C4-2B (cell line): Measurements from ENCODE around the gene DUSP1.

Experiments
- H3K27ac ChIP-seq: fragments of 450-650 bp; 2 replicates; pipeline ENCODE4 v1.5.1; 2017
- ZFX ChIP-seq: fragments of 450-650 bp; IDR thresholded peaks from 2 replicates; pipeline ENCODE4 v1.6.1; 2017
- TF ChIP-seq, protein P1 (sequence below): fragments of 450-650 bp; conservative IDR thresholded peaks from 2 replicates; pipeline ENCODE4 v1.5.1; 2017; ENCODE audit warnings: mild to moderate bottlenecking

DUSP1 gene

DNA sequence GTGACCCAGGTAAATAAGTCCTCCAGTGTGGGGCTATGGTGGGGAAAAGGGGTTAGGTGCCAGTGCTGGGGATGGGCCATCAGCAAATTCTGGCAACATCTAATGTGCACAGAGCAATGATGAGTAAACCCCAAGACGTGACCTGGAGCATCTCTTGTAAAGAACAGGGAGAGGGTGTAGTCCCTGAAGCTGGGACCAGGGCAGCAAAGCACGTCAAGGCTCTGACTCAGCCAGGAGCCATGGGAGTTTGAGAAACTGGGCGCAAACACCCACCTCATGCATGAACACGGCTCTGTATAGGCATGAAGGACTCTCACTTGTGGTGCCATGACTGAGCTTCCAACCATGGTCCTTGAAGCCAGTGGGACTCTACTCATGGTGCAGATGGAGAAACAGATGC, 51.8 kb downstream of the DUSP1 start:
- no peak for TF ChIP-seq ZFX
- TF ChIP-seq, protein P1, sequence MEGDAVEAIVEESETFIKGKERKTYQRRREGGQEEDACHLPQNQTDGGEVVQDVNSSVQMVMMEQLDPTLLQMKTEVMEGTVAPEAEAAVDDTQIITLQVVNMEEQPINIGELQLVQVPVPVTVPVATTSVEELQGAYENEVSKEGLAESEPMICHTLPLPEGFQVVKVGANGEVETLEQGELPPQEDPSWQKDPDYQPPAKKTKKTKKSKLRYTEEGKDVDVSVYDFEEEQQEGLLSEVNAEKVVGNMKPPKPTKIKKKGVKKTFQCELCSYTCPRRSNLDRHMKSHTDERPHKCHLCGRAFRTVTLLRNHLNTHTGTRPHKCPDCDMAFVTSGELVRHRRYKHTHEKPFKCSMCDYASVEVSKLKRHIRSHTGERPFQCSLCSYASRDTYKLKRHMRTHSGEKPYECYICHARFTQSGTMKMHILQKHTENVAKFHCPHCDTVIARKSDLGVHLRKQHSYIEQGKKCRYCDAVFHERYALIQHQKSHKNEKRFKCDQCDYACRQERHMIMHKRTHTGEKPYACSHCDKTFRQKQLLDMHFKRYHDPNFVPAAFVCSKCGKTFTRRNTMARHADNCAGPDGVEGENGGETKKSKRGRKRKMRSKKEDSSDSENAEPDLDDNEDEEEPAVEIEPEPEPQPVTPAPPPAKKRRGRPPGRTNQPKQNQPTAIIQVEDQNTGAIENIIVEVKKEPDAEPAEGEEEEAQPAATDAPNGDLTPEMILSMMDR = no peak
- no peak overlapping the region for H3K27ac ChIP-seq

DNA sequence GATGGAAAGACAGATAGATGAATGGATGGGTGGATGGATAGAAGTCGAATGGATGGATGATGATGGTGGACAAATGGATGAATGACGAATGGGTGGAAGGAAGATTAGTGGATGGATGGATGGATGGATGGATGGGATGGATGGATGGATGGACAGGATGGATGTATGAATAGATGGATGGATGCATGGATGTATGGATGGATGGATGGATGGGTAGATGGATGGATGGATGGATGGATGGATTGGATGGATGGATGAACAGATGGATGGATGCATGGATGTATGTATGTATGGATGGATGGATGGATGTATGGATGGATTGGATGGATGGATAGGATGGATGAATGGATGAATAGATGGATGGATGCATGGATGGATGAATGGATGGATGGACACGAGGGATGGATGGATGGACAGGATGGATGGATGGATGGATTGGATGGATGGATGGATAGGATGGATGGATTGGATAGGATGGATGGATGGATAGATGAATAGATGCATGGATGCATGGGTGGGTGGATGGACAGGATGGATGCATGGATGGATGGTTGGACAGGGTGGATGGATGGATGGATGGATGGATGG, 52.4 kb downstream of the DUSP1 start:
- no peak overlapping the region for H3K27ac ChIP-seq
- no peak for TF ChIP-seq ZFX
- TF ChIP-seq, protein P1 = no peak
